Activated naive CD4-positive, alpha-beta T cell (primary cell): Measurements from ENCODE around the gene NOS3.
"Not testable (repeated sequence)": the region's sequence is repeated elsewhere in the genome, so short reads cannot be mapped to it uniquely, and the experiment has no call there.

Experiments
- DNase-seq, 4 experiments: peaks; one replicate each; lab custom pipeline; 2025; lab: John Stamatoyannopoulos, UW

NOS3 gene

GRCh38 chr7:151038951-151039849 lies 48.4 kb downstream of the NOS3 start:
- DNase-seq, result peak in 2 of 4 experiments; percentile 11 to 17

GRCh38 chr7:151039850-151040548 lies 49.2 kb downstream of the NOS3 start:
- DNase-seq, result no peak

GRCh38 chr7:151040616-151041375 lies 50.0 kb downstream of the NOS3 start:
- DNase-seq, result no peak

GRCh38 chr7:151043449-151043848 lies 52.6 kb downstream of the NOS3 start:
- DNase-seq, result not testable (repeated sequence)

- DNase-seq, result no peak
Measured at GRCh38 chr7:151043959-151044358, 53.1 kb downstream of the NOS3 start.

GRCh38 chr7:151045262-151045661 lies 54.4 kb downstream of the NOS3 start:
- no peak for DNase-seq

GRCh38 chr7:151045967-151046366 lies 55.1 kb downstream of the NOS3 start:
- DNase-seq, result no peak

- DNase-seq, result no peak
Measured at GRCh38 chr7:151046603-151047573, 56.1 kb downstream of the NOS3 start.

- no peak for DNase-seq
Measured at GRCh38 chr7:151047976-151048815, 57.4 kb downstream of the NOS3 start, which contains the start of gene ASIC3. TSS of gene ASIC3 (plus strand) at chr7:151048531. CDS start at chr7:151048886, 355 bp downstream.

GRCh38 chr7:151048911-151049463 lies 58.2 kb downstream of the NOS3 start:
- no peak for DNase-seq

- DNase-seq, result peak; percentile 17 to 55 (median 28)
Measured at GRCh38 chr7:151051108-151051507, 60.3 kb downstream of the NOS3 start.

- DNase-seq, result no peak
Measured at GRCh38 chr7:151053096-151053495, 62.3 kb downstream of the NOS3 start.

GRCh38 chr7:151053751-151054150 lies 62.9 kb downstream of the NOS3 start:
- DNase-seq, result no peak

GRCh38 chr7:151056283-151056665 lies 65.5 kb downstream of the NOS3 start:
- DNase-seq, result no peak

- no peak for DNase-seq
Measured at GRCh38 chr7:151056666-151057505, 66.1 kb downstream of the NOS3 start.

- DNase-seq, result no peak
Measured at GRCh38 chr7:151057506-151057988, 66.7 kb downstream of the NOS3 start, which contains the start of gene CDK5. TSS of gene CDK5 (minus strand) at chr7:151057897. CDS start at chr7:151057848, 49 bp downstream.

- peak; percentile 87 to 95 (median 91) for DNase-seq
Measured at GRCh38 chr7:151057989-151058780, 67.4 kb downstream of the NOS3 start.
